Peyer's patch (tissue), 4 donors: Measurements from ENCODE around the gene TUBGCP5. TPM values are rescaled to one million over a fixed set of nuclear protein-coding genes. Genes with fewer than 3 reads are reported as not detected.
A peak's percentile ranks its signal among the peaks of the same experiment; 100 is the strongest.
"Not testable (repeated sequence)": the region's sequence is repeated elsewhere in the genome, so short reads cannot be mapped to it uniquely, and the experiment has no call there.

Experiments used
- DNase-seq, 3 donors: peaks; one replicate each; pipeline ENCODE4 v3.0.0-alpha.2; 2017 to 2019
- H3K27ac ChIP-seq, 4 donors: fragments of 200-600 bp; sonication (generic); one replicate each; pipeline ENCODE4 v1.5.1; 2016 to 2019
- H3K27me3 ChIP-seq, 2 donors: fragments of 200-600 bp; sonication (generic); one replicate each; pipeline ENCODE4 v1.5.1; 2019
- H3K36me3 ChIP-seq, 3 donors: fragments of 200-600 bp; sonication (generic); one replicate each; pipeline ENCODE4 v1.5.1; 2016 to 2019
- H3K4me1 ChIP-seq, 4 donors: fragments of 200-600 bp; sonication (generic); one replicate each; pipeline ENCODE4 v1.5.1; 2016 to 2019
- H3K4me3 ChIP-seq, 4 donors: fragments of 200-600 bp; sonication (generic); 1 replicate in 3 of 4; 2 replicates in 1 of 4; pipeline ENCODE4 v1.5.1; 2016 to 2019; ENCODE audit warnings: mild to moderate bottlenecking in 1 of 4
- H3K9me3 ChIP-seq, 4 donors: fragments of 200-600 bp; sonication (generic); one replicate each; pipeline ENCODE4 v1.5.1; 2016 to 2019; ENCODE audit warnings: mild to moderate bottlenecking in 1 of 4
- POLR2A ChIP-seq, 2 donors: fragments of 450-650 bp; IDR thresholded peaks; one replicate each; pipeline ENCODE4 v1.5.1; 2017; ENCODE audit warnings: antibody characterized with exemption in 2 of 2, mild to moderate bottlenecking in 2 of 2, moderate library complexity in 2 of 2
- total RNA-seq, 4 donors: library from RNA; depleted of rRNA; stranded (reverse); fragments of >200 nt; gene quantifications; one replicate each; pipeline ENCODE4 v1.1.0, GENCODE V29; 2016
- TF ChIP-seq, protein P1 (sequence below), 6 experiments: fragments of 450-650 bp in 4 of 6; fragments of 200-600 bp in 2 of 6; sonication (generic) in 1 of 6; IDR thresholded peaks; one replicate each; pipeline ENCODE4 v1.5.1; 2017 to 2019; ENCODE audit warnings: antibody characterized with exemption in 6 of 6, mild to moderate bottlenecking in 3 of 6, moderate library complexity in 1 of 6

TUBGCP5 gene
- total RNA-seq, result 10 to 100 TPM; 10.3 to 35.5 (median 26.1) TPM

GRCh38 chr15:23039143-23039916, at the start of gene TUBGCP5:
Gene TUBGCP5 (minus strand): TSS chr15:23039569. CDS start chr15:23039543, 26 bp downstream.
- H3K9me3 ChIP-seq, result no peaks in the 10 kb centered on the region
- H3K4me1 ChIP-seq, result peaks cover 0 to 12% (median 0%) of the 10 kb centered on the region in 4 donors
- H3K27ac ChIP-seq, result peak within 1 kb of the TSS; percentile 67 to 91 (median 86)
- peak; percentile 92 to 99 (median 98) for DNase-seq
- TF ChIP-seq POLR2A (IDR thresholded peaks at IDR 0.05), result peak; percentile 78 to 84
- TF ChIP-seq, protein P1, sequence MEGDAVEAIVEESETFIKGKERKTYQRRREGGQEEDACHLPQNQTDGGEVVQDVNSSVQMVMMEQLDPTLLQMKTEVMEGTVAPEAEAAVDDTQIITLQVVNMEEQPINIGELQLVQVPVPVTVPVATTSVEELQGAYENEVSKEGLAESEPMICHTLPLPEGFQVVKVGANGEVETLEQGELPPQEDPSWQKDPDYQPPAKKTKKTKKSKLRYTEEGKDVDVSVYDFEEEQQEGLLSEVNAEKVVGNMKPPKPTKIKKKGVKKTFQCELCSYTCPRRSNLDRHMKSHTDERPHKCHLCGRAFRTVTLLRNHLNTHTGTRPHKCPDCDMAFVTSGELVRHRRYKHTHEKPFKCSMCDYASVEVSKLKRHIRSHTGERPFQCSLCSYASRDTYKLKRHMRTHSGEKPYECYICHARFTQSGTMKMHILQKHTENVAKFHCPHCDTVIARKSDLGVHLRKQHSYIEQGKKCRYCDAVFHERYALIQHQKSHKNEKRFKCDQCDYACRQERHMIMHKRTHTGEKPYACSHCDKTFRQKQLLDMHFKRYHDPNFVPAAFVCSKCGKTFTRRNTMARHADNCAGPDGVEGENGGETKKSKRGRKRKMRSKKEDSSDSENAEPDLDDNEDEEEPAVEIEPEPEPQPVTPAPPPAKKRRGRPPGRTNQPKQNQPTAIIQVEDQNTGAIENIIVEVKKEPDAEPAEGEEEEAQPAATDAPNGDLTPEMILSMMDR (IDR thresholded peaks at IDR 0.05), result peak; percentile 34 to 74 (median 58)
- peaks cover 0 to 17% (median 0%) of the 10 kb centered on the region in 3 donors for H3K36me3 ChIP-seq
- peak within 1 kb of the TSS; percentile 73 to 98 (median 85) for H3K4me3 ChIP-seq
- no peaks in the 10 kb centered on the region for H3K27me3 ChIP-seq

- Histone ChIP-seq H3K4me3 (no peak overlapping the region), H3K36me3 (no peaks in the 10 kb centered on the region), H3K4me1 (no peaks in the 10 kb centered on the region), H3K27ac (no peak overlapping the region), H3K9me3 (no peaks in the 10 kb centered on the region), H3K27me3 (no peaks in the 10 kb centered on the region)
- TF ChIP-seq POLR2A (IDR thresholded peaks at IDR 0.05), result no peak
- TF ChIP-seq, protein P1 (IDR thresholded peaks at IDR 0.05), result no peak
- no peak for DNase-seq
These were observed 43.7 kb upstream of the TUBGCP5 start for GRCh38 chr15:23083115-23083514.

DNA sequence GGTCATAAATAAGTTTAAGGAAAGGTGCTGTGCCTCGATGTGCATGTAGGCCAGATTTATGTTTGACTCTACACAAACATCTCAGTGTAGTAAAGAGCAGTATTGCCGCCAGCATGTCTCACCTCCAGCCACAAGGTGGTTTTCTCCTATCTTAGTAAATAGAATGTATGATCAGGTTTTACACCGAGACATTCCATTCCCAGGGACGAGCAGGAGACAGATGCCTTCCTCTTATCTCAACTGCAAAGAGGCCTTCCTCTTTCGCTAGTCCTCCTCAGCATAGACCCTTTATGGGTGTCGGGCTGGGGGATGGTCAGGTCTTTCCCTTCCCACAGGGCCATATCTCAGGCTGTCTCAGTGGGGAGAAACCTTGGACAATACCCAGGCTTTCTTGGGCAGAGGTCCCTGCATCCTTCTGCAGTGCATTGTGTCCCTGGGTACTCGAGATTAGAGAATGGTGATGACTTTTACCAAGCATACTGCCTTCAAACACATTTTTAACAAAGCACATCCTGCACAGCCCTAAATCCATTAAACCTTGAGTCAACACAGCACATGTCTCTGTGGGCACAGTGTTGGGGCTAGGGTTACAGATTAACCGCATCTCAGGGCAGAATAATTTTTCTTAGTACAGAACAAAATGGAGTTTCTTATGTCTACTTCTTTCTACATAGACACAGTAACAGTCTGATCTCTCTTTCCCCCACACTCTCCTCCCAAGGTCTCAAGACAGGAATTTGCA, 42.8 kb upstream of the TUBGCP5 start:
- not testable (repeated sequence) for H3K27ac ChIP-seq, DNase-seq, H3K27me3 ChIP-seq, H3K4me3 ChIP-seq, H3K9me3 ChIP-seq, H3K4me1 ChIP-seq, H3K36me3 ChIP-seq

- H3K27me3 ChIP-seq, result no peaks in the 10 kb centered on the region
- H3K4me1 ChIP-seq, result no peaks in the 10 kb centered on the region
- DNase-seq, result no peak
- no peak overlapping the region for H3K4me3 ChIP-seq
- H3K27ac ChIP-seq, result no peak overlapping the region
- H3K9me3 ChIP-seq, result no peaks in the 10 kb centered on the region
- H3K36me3 ChIP-seq, result no peaks in the 10 kb centered on the region
- TF ChIP-seq, protein P1 (IDR thresholded peaks at IDR 0.05), result no peak
- TF ChIP-seq POLR2A (IDR thresholded peaks at IDR 0.05), result no peak
These were observed 41.9 kb upstream of the TUBGCP5 start for GRCh38 chr15:23081271-23081670.

- TF ChIP-seq, protein P1 (IDR thresholded peaks at IDR 0.05), result no peak
- TF ChIP-seq POLR2A (IDR thresholded peaks at IDR 0.05), result no peak
- H3K4me3 ChIP-seq, result no peak overlapping the region
- H3K27me3 ChIP-seq, result no peaks in the 10 kb centered on the region
- H3K9me3 ChIP-seq, result no peaks in the 10 kb centered on the region
- H3K27ac ChIP-seq, result no peak overlapping the region
- DNase-seq, result no peak
- H3K4me1 ChIP-seq, result no peaks in the 10 kb centered on the region
- H3K36me3 ChIP-seq, result no peaks in the 10 kb centered on the region
These were observed 40.4 kb upstream of the TUBGCP5 start for GRCh38 chr15:23079766-23080165.

DNA sequence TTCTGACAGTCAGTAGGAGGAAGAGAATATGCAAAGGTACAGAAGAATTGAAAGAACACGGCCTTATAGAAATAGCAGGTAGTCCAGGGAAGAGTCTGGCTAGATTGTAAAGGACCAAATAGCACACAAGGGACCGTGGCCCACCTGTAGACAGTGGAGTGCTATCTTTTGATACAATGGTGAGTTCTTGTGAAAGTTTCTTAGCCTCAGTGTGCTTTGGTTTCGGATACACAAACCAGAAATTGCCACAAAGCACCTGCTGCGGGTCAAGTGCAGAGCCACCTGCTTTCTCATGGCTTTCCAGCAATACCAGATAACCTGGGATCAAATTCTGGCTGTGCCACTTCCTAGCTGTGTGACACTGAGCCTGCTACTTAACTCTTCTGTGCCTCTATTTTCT, 36.6 kb upstream of the TUBGCP5 start:
- no peak for DNase-seq
- no peaks in the 10 kb centered on the region for H3K4me1 ChIP-seq
- no peak overlapping the region for H3K4me3 ChIP-seq
- H3K27ac ChIP-seq, result no peak overlapping the region
- TF ChIP-seq POLR2A (IDR thresholded peaks at IDR 0.05), result no peak
- TF ChIP-seq, protein P1 (IDR thresholded peaks at IDR 0.05), result no peak
- no peaks in the 10 kb centered on the region for H3K9me3 ChIP-seq
- H3K36me3 ChIP-seq, result no peaks in the 10 kb centered on the region
- no peaks in the 10 kb centered on the region for H3K27me3 ChIP-seq
